HEK293T (cell line): Measurements from ENCODE around the gene TAAR2.

Experiments
- ARNT ChIP-seq: fragments of 450-650 bp; IDR thresholded peaks from 2 replicates; pipeline ENCODE4 v1.6.1; 2017; ENCODE audit warnings: mild to moderate bottlenecking
- BHLHE40 ChIP-seq: fragments of 450-650 bp; IDR thresholded peaks from 2 replicates; pipeline ENCODE4 v1.6.1; 2016; ENCODE audit warnings: mild to moderate bottlenecking, moderate library complexity, borderline replicate concordance
- ELF4 ChIP-seq: fragments of 450-650 bp; IDR thresholded peaks from 2 replicates; pipeline ENCODE4 v1.6.1; 2017; ENCODE audit warnings: antibody characterized with exemption
- FOXK2 ChIP-seq: fragments of 450-650 bp; IDR thresholded peaks from 2 replicates; pipeline ENCODE4 v1.6.1; 2016; ENCODE audit warnings: mild to moderate bottlenecking
- SP1 ChIP-seq: fragments of 450-650 bp; IDR thresholded peaks from 2 replicates; pipeline ENCODE4 v1.6.1; 2017
- SUZ12 ChIP-seq: fragments of 450-650 bp; IDR thresholded peaks from 2 replicates; pipeline ENCODE4 v1.6.1; 2016; ENCODE audit warnings: mild to moderate bottlenecking
- TARDBP ChIP-seq: fragments of 450-650 bp; IDR thresholded peaks from 2 replicates; pipeline ENCODE4 v1.6.1; 2016
- TF ChIP-seq, protein P1 (sequence below): fragments of 450-650 bp; IDR thresholded peaks from 2 replicates; pipeline ENCODE4 v1.6.1; 2016

DNA sequence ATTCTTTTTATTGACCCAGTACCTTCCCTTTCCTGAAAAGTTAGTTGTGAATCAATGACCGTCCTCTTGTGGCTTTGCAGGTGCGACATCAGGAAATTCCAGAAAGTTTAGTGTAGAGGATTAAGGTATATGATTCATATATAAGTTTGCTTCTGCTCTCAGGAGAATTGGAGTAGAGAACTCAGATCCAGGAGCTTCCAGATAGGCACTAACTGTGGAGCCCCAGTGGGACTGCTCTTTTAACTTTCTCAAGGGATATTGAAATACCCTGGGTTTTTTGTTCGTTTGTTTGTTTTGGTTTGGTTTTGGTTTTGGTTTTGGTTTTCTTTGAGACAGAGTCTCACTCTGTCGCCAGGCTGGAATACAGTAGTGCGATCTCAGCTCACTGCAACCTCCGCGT, 9.5 kb downstream of the TAAR2 start:
- no peak for TF ChIP-seq SP1
- no peak for TF ChIP-seq FOXK2
- TF ChIP-seq, protein P1, sequence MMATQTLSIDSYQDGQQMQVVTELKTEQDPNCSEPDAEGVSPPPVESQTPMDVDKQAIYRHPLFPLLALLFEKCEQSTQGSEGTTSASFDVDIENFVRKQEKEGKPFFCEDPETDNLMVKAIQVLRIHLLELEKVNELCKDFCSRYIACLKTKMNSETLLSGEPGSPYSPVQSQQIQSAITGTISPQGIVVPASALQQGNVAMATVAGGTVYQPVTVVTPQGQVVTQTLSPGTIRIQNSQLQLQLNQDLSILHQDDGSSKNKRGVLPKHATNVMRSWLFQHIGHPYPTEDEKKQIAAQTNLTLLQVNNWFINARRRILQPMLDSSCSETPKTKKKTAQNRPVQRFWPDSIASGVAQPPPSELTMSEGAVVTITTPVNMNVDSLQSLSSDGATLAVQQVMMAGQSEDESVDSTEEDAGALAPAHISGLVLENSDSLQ, result no peak
- TF ChIP-seq ARNT, result no peak
- TF ChIP-seq BHLHE40, result no peak
- no peak for TF ChIP-seq TARDBP
- TF ChIP-seq ELF4, result no peak
- TF ChIP-seq SUZ12, result no peak
